GM18519 (cell line): ENCODE data around the gene SOWAHB.
"Not testable (repeated sequence)": the region's sequence is repeated elsewhere in the genome, so short reads cannot be mapped to it uniquely, and the experiment has no call there.

Experiments used
- ATAC-seq: cut with Tn5 transposase; IDR thresholded peaks from one replicate; pipeline ENCODE4 v1.9.1; 2021; ENCODE audit warnings: mild to moderate bottlenecking, moderate library complexity; ENCODE audit not compliant: unreplicated experiment, low FRiP score

Gene SOWAHB

DNA sequence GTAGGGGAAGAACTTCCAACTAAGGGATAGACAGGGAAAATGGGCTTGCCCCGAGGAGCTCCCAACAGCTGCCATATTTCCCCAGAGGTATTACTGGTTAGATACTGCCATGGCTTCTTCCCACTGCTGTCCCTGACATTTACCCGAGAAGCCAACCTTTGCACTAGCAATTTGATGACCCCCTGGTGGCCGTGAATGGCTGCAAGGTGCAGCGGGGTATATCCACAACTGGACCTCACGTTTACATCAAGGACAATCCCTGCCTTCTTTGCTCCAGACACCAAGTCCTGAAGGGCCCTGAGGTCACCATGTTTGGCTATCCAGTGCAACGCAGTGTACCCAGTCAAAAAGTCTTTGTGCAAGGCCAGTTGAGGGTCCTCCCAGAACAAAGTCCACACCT lies 2.3 kb downstream of the SOWAHB start:
- ATAC-seq = no peak

DNA sequence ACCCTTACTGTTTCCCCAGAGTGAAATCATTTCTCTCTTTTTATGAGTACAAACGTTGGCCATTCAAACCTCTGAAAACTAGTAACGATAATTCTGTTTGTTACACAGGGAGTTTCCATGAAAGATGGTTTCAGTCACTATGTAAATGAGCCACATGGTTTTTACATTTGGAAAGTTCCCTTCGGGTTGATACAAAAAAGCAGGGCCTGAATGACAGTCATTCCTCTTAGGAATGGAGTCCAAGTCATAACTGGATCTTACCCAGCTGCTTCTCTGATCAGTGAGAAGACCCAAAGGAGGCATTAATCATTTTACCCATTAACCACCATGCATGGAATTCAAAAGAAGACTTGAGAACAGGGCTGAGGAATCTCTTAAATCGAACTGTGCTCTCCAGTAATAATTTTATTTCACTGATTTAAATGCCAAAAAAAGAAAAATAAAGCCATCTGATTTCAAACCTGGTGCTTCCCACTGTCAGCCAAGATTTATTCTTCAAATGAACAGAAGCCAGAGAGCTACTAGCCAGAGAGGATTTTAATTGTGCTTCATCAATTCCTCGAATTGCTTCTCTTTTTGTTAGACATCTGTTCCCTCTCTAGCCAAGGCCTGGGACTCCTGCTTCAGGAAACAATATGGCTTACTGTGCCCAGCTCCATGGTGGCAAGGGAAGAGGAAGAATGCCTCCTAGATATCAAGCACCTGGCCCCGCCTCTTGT lies 3.2 kb downstream of the SOWAHB start:
- ATAC-seq = no peak

DNA sequence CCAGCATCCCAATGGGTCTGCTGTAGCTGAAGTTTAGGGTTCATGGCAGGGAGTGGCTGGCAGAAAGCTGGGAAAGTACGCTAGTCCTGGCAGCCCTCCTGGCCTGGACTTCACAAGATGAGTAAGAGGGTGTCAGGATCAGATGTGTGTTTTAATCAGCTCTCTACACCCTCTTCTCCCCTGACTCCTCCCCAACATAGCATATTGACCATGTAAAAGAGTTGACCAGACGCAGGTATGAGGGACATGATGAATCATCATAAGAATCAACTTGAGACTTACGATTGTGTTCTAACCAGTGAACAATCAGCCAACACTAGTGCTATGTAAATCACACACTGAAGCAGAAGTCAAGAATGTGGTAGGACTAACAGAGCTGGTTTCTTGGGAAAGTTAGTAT lies 5.3 kb downstream of the SOWAHB start:
- ATAC-seq = no peak

DNA sequence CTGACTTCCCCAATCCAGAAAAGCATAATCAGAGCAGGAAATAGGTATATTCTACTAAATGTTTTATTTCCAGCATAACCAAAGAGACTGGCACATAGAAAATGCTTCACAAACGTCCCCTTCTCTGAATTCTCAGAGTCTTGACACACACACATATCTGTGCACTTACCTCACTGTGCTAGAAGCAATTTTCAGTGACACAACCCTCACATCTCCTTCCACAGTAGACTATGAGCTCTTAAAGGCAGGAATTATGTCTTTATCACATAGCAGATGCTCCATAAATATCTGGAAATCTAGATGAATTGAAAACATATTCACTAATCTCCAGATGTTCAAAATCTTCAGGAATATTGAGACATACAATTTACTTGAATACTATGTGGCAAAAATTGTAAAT lies 5.9 kb downstream of the SOWAHB start:
- ATAC-seq = no peak

DNA sequence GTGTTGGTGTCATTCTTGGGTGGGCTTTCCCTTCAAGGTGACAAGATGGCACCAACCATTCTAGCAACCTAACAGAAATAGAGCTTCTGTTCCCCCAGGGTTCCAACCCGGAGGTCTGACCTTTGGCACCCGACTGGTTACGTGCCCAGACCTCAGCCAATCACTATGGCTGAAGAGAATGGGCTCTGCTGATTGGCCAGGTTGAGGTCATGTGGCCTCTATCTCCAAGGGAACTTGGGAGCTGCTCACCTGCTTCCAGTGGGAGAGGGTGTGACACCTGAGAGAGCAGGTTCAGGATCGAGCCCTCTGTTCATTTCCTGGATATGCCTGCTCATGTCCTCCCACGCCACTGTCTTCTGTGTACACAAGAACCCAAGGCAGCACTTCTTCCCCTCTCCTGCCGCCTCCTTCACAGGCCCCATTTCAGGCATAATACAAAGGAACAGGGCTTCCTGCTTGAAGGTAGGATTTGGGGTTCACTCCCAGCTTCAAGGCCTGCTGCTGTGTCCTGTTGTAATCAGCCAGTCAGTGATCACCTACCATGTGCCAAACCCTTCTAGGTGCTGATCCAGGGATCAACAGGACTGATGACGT lies 11.0 kb downstream of the SOWAHB start:
- no peak for ATAC-seq

DNA sequence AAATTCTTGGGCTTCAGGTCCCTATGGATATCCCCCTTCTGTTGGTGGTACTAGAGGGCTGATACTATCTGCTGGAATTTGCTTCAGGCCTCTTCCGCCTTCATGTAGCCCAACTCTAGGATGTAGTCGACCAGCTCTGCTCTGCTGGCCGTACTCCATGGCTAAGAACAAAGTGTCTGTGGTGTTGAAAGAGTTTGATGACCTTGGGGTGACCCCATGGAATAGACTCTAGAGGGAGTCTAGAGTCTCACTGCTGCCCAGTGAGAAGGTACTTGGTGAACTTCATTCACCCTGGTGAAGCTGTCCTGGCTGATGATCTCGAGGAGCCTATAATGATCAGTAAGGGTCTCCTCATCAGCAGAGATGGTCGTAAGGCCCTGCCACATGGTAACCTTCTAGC lies 11.7 kb downstream of the SOWAHB start:
- no peak for ATAC-seq

DNA sequence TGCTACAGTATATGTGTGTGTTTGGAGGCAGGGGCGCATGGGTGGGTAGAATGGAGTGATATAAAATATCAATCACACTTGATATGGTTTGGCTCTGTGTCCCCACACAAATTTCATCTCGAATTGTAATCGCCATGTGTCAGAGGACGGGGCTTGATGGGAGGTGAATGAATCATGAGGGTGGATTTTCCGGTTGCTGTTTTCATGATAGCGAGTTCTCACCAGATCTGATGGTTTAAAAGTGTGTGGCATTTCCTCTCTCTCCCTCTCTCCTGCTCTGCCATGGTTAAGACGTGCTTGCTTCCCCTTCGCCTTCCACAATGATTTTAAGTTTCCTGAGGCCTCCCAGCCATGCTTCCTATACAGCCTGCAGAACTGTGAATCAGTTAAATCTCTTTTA lies 14.8 kb downstream of the SOWAHB start:
- no peak for ATAC-seq

DNA sequence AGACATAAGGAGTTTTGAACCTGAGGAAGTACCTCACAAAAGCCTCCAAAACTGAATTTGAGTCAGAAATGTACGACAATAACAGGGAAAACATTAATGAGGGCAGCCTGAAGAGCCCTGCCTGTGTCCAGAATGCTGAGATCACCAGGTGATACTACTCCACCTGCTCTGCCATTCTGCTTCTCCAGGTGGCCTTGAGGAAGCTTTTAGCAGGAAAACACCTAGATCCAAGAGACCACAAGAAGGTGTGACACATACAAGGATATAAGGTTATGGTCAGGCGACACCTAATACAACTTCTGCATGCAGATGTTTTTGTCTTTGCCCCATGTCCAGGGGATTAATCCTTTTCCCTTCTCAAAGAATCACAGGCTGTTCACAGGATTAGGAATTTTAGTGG lies 15.3 kb downstream of the SOWAHB start:
- no peak for ATAC-seq

DNA sequence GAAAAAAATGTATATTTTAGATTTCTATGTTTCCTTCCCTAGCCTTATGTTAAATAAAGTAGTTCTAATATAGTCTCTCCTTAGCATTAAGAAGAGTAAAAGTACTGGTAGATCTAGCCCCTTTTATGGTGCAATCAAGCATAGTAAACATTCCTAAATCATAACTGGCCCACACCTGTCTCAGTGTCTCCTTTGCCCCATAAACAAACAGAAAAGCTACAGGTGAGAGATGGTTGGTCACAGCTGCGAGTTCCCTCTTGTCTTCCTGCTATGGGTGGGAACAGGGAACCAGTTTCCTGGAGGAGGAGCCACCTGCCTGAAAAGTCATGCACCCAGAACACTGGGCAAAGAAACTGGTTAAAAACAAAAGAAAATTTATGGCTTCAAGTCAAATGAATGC lies 16.6 kb downstream of the SOWAHB start:
- no peak for ATAC-seq

DNA sequence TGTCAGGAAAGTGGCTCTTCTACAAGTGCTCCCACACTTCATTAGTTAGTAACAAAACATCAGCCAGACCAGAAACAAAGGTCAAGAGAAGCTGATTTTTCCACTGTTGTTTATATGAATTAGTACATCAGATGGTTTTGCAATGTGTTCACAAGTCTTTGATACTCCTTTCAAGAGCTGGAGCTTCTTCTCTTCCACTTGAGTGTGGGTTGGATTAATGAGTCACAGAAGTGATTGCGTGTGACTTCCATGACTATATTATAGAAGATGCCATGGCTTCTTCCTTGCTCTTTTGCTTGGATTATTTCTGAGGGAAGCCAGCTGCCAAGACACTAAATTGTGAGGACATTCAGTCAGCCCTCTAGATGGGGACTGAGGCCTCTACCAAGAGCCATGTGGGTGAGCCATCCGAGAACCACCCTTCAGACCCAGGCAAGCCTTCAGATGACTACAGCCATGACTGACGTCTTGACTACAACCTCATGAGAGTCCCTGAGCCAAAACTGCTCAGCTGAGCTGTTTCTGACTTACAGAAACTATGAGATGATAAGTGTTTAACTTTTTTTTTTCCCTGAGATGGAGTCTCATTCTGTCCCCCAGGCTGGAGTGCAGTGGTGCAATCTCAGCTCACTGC lies 18.1 kb downstream of the SOWAHB start:
- no peak for ATAC-seq

DNA sequence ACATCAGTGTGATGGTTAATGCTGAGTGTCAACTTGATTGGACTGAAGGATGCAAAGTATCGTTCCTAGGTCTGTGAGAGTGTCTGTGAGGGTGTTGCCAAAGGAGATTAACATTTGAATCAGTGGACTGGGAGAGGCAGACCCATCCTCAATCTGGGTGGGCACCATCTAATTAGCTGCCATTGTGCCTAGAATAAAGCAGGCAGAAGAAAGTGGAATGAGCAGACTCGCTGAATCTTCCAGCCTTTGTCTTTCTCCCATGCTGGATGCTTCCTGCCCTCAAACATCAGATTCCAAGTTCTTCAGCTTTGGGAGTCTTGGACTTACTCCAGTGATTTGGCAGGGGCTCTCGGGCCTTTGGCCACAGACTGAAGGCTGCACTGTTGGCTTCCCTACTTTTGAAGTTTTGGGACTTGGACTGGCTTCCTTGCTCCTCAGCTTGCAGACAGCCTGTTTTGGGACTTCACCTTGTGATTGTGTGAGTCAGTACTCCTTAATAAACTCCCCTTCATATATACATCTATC lies 19.2 kb downstream of the SOWAHB start:
- ATAC-seq = not testable (repeated sequence)

DNA sequence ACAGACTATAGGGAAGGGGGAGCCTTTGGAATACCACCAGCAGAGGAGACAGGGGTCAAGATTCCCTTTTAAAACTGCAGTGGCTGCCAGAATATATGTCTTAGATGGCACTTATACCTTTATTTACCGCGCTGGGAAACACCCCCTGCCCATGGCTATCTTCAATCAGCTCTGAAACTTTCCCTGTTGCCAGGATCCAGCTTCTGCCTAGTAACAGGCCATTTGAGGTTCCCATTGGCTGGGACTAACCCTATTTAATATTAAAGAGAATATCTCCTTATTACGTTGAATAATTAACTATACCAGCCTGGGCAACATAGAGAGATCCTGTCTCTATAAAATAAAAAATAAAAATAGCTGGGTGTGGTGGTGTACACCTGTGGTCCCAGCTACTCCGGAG lies 23.8 kb downstream of the SOWAHB start:
- ATAC-seq = no peak

DNA sequence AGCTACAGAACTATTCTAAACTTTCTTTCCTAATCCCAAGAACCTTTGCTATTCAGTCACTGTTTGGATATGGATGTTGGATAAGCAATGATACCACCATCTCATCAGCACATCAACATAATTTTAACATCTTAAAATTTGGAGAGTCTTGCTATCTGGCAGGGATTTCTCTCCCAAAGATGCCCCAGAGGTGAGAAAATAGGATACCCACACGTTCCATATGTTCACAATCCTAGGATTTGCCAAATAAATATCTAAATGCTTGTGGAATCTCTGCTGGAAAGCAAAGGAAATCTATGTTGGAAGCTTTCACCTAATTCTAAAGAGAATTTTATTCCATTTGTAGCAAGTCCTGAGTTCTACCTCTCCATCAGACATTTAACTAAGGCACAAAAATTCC lies 24.4 kb downstream of the SOWAHB start:
- ATAC-seq = no peak

DNA sequence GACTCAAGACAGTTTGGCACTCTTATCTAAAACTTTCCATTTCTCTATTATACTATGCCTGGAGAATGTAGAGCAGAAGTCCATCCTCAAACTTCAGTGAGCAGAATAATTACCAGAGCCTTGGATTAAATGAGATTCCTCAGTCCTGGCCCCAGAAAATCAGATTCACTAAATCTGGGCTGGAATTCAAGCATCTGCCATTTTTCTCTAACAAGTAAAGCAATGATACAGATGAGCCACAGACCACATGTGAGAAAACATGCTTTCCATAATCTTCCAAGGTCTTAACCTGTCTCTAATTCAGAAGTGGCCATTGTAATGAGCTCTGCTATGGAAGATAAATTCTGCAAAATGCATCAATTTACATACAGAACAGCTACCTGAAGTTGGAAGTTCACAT lies 25.4 kb downstream of the SOWAHB start:
- ATAC-seq = no peak

DNA sequence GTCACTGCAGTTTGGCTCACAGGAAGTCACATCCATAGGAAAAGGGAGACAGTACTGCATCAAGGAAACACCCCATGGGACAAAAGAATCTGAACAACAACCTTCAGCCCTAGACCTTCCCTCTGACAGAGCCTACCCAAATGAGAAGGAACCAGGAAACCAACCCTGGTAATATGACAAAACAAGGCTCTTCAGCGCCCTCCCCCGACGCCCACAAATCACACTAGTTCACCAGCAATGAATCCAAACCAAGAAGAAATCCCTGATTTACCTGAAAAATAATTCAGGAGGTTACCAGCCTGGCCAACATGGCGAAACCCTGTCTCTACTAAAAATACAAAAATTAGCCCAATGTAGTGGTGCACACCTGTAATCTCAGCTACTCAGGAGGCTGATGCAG lies 29.2 kb downstream of the SOWAHB start:
- ATAC-seq = not testable (repeated sequence)

DNA sequence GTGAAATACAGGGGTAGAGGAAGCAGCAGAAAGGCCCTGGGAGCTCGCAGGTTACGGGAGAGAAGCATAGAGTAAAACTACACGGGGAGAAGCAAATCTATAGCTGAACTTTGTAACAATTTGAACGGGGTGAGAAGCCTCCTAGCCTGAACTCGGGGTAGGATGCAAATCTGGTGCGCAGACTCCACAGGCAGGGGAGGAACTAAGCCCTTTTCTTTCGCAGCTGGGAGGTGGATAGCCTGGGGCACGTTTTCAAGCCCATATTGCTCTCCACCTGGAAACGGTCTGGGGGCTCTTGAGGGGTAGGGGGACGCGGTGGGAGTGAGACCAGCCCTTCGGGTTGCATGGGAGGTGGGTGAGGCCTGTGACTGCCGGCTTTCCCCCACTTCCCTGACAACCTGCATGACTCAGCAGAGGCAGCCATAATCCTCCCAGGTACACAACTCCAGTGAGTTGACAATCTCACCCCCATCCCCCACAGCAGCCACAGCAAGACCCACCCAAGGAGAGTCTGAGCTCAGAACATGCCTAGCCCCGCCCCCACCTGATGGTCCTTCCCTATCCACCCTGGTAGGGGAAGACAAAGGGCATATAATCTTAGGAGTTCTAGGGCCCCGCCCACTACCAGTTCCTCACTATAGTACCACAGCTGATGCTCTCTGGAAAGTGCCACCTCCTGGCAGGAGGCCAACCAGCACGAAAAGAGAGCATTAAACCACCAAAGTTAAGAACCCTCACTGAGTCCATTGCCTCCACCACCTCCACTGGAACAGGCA lies 29.9 kb downstream of the SOWAHB start:
- no peak for ATAC-seq

DNA sequence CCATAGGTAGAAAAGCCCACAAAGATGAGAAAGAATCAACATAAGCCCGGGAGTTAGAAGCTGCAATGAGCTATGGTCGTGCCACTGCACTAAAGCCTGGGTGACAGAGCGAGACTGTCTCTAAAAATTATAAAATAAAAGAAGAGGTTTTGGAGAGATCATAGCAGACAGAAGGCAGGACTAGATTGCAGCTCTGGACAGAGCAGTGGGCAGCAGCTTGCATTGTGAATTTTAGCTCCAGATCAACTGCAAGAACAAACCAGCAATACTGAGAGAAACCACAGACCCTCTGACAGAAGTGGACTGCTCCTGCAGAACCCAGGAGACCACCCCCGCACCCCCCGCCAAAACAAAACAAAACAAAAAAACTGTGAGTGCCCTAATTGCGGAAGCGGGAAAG lies 30.6 kb downstream of the SOWAHB start:
- no peak for ATAC-seq

DNA sequence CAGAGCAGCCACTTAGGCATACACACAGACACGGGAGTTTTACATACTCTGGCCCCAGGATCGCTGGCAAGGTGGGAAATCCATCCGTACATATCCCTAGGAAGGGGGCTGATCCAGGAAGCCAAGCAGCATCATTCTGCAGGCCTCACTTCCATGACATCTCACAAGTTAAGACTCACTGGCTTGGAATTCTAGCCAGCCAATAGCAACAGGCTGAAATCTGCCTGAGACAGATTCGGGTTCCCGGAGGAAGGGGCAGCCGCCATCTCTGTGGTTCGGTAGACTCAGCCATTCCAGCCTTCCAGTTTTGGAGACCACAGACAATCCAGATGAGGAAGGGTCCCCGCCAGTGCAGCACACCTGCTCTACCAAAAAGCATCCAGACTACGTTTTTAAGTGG lies 31.3 kb downstream of the SOWAHB start:
- ATAC-seq = no peak

DNA sequence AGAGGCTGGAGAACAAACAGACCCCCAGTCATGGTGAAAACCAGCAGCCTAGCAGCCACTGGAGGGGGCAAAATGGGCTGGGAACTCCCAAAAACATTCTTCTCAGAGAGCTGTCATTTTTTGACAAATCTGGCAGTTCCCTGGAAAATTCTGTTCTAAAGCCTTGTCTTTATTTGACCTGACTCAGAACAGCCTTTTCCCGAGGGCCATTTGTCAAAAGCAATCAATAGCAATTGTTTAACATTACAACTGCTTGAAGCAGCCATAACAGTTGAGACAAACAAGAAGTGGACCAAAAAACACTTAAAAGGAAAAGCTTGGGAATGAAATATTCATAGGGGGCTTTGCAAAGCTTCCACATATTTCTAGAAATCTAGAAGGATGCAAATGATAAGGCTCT lies 39.6 kb downstream of the SOWAHB start:
- ATAC-seq = no peak

DNA sequence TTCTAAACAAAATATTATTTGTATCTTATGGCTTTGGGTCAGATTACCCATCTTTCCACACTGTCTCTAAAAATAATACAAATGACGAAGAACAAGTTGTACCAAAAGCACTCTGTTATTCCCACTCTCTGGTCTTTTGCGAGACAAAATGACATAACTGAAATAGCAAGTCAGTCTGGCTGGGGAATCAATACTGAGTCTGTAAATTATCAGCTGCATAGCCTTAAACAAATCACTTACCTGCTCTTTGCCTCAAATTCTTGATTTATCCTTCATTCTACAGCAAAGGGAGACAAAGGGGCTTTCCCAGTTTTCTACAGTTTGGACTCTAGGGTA lies 40.9 kb downstream of the SOWAHB start:
- ATAC-seq = no peak
